Measurements from ENCODE around the gene LRRN2. TPM values are rescaled to one million over a fixed set of nuclear protein-coding genes. Genes with fewer than 3 reads are reported as not detected.

The LRRN2 gene
- total and polyA plus RNA-seq, 2 experiments from 2014 or later = 0.74 to 2.6 TPM

DNA sequence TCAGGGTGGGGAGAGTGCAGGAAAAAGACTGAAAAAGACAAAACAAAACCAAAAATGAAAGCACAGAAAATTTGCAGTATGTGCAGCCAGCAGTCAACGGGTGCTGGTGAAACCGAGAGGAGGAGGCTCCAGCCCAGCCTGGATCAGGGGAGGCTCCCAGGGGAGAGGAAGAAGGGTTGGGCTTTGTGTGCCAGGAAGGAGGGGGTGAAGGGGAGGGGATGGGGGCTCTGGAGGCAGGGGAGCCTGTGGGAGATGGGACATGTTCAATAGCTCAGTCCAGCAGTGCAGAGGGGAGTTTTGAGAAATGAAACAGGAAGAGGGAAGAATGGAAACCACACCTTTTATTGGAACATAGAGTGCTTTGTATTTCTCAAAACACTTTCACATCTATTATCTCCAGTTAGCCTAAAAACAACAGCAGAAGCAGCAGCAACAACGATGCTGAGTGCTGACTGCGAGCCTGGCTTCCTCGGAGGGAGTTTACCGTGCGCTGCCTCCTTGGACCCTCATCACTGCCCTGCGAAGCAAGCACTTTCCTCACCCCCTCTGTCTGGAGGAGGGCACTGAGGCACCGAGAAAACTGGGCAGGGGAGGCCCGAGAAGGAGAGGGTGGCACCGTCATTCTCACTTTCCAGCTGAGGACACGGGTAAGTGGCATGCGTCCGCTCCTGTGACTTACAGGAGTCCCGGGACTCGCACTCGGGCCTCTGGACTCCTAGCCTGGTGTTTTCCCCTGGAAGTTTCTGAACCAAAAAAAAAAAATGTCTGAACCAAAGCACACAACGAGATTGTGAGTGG, 106.5 kb downstream of the LRRN2 start (continued):
- TF ChIP-seq, protein P1, sequence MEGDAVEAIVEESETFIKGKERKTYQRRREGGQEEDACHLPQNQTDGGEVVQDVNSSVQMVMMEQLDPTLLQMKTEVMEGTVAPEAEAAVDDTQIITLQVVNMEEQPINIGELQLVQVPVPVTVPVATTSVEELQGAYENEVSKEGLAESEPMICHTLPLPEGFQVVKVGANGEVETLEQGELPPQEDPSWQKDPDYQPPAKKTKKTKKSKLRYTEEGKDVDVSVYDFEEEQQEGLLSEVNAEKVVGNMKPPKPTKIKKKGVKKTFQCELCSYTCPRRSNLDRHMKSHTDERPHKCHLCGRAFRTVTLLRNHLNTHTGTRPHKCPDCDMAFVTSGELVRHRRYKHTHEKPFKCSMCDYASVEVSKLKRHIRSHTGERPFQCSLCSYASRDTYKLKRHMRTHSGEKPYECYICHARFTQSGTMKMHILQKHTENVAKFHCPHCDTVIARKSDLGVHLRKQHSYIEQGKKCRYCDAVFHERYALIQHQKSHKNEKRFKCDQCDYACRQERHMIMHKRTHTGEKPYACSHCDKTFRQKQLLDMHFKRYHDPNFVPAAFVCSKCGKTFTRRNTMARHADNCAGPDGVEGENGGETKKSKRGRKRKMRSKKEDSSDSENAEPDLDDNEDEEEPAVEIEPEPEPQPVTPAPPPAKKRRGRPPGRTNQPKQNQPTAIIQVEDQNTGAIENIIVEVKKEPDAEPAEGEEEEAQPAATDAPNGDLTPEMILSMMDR (conservative IDR thresholded peaks at IDR 0.05; ENCODE audit: low read depth in 2 of 2) = no peak
- TF ChIP-seq, protein P2, sequence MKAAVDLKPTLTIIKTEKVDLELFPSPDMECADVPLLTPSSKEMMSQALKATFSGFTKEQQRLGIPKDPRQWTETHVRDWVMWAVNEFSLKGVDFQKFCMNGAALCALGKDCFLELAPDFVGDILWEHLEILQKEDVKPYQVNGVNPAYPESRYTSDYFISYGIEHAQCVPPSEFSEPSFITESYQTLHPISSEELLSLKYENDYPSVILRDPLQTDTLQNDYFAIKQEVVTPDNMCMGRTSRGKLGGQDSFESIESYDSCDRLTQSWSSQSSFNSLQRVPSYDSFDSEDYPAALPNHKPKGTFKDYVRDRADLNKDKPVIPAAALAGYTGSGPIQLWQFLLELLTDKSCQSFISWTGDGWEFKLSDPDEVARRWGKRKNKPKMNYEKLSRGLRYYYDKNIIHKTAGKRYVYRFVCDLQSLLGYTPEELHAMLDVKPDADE (IDR thresholded peaks at IDR 0.05) = no peak

DNA sequence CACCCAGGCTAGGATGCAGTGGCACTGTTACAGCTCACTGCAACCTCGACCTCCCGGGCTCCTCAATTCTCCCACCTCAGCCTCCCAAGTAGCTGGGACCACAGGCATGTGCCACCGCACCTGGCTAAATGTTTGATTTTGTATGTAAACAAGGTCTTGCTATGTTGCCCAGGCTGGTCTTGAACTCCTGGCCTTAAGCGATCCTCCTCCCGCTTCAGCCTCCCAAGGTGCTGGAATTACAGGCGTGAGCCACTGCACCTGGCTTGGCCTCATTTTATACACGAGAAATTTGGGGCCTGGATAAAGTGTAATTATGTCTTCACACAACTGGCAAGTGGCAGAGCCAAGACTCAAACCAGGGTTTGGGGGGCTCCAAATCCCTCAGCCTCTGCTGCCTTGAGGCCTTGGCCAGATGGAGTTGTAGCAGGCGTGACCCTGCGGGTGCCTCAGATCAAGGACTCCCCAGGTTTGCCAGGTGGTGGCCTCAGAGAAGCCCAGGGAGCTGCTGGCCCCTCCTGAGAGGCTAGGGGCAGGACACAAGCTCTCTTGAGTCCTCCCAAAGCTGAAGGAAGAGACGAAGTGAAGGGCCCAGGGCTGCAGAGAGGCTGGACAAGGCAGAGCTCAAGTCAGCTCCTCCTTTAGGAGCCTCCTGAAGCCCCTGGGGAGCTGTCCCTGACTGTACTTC, 107.6 kb downstream of the LRRN2 start:
- Histone ChIP-seq H3K36me3 (ENCODE audit: insufficient read depth) (no peaks in the 10 kb centered on the region), H3K27ac (ENCODE audit: low read depth) (no peak overlapping the region), H3K9me2 (ENCODE audit: insufficient read depth) (peaks cover 3% of the 10 kb centered on the region; the same call in 1 of the 2 replicates), H4K20me1 (replicated peaks; ENCODE audit: insufficient read depth) (no peaks in the 10 kb centered on the region), H3K4me1 (ENCODE audit: insufficient read depth) (peaks cover 71% of the 10 kb centered on the region), H3K27me3 (ENCODE audit: insufficient read depth) (0 out of 2 replicates have a peak, but pooled peaks cover 5% of the 10 kb centered on the region), H3K79me2 (replicated peaks; ENCODE audit: insufficient read depth) (no peaks in the 10 kb centered on the region), H3K4me2 (no peak overlapping the region), H3F3A (replicated peaks; ENCODE audit: low read depth) (peaks cover 11% of the 10 kb centered on the region; the same call in 1 of the 2 replicates), H2AFZ (peak overlapping the region; percentile 7; the same call in 1 of the 2 replicates), H3K4me3 (no peak overlapping the region)
- Mint-ChIP-seq H3K27me3 (ENCODE audit: insufficient read depth, low read depth, poor library complexity) (peaks cover 23% of the 10 kb centered on the region), H3K36me3 (ENCODE audit: low read depth) (no peaks in the 10 kb centered on the region), H3K27ac (no peak overlapping the region), H3K4me1 (peaks cover 67% of the 10 kb centered on the region), H3K4me3 (no peak overlapping the region), H3K9me3 (peaks cover 2% of the 10 kb centered on the region; the same call in 1 of the 3 replicates)
- ATAC-seq = no peak
- DNase-seq (ENCODE audit: low spot score) = no peak
- no peak for TF ChIP-seq JUNB (IDR thresholded peaks at IDR 0.05; ENCODE audit: unreplicated experiment)
- no peak for TF ChIP-seq POLR2AphosphoS5 (IDR thresholded peaks at IDR 0.05; ENCODE audit: low read depth)
- TF ChIP-seq ZNF114 (CRISPR knock-in tag; IDR thresholded peaks at IDR 0.05) = no peak
- TF ChIP-seq EZH2 (IDR thresholded peaks at IDR 0.05; ENCODE audit: low read depth, unreplicated experiment) = no peak
- no peak for TF ChIP-seq CREB1 (CRISPR knock-in tag; IDR thresholded peaks at IDR 0.05; ENCODE audit: low read depth)
- TF ChIP-seq, protein P3, sequence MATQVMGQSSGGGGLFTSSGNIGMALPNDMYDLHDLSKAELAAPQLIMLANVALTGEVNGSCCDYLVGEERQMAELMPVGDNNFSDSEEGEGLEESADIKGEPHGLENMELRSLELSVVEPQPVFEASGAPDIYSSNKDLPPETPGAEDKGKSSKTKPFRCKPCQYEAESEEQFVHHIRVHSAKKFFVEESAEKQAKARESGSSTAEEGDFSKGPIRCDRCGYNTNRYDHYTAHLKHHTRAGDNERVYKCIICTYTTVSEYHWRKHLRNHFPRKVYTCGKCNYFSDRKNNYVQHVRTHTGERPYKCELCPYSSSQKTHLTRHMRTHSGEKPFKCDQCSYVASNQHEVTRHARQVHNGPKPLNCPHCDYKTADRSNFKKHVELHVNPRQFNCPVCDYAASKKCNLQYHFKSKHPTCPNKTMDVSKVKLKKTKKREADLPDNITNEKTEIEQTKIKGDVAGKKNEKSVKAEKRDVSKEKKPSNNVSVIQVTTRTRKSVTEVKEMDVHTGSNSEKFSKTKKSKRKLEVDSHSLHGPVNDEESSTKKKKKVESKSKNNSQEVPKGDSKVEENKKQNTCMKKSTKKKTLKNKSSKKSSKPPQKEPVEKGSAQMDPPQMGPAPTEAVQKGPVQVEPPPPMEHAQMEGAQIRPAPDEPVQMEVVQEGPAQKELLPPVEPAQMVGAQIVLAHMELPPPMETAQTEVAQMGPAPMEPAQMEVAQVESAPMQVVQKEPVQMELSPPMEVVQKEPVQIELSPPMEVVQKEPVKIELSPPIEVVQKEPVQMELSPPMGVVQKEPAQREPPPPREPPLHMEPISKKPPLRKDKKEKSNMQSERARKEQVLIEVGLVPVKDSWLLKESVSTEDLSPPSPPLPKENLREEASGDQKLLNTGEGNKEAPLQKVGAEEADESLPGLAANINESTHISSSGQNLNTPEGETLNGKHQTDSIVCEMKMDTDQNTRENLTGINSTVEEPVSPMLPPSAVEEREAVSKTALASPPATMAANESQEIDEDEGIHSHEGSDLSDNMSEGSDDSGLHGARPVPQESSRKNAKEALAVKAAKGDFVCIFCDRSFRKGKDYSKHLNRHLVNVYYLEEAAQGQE (IDR thresholded peaks at IDR 0.05; ENCODE audit: unreplicated experiment) = no peak
- no peak for TF ChIP-seq NANOG (IDR thresholded peaks at IDR 0.05; ENCODE audit: borderline replicate concordance)
- TF ChIP-seq, protein P2 (IDR thresholded peaks at IDR 0.05) = no peak
- TF ChIP-seq, protein P1 (conservative IDR thresholded peaks at IDR 0.05; ENCODE audit: low read depth in 2 of 2) = no peak
- no peak for TF ChIP-seq STAT1 (IDR thresholded peaks at IDR 0.05; ENCODE audit: unreplicated experiment)
- no peak for TF ChIP-seq EZH2phosphoT487 (IDR thresholded peaks at IDR 0.05; ENCODE audit: unreplicated experiment)

All from GM23338 (cell line).